Endometrial microvascular endothelial cells (primary cell): ENCODE measurements around the gene COLGALT1. TPM values are rescaled to one million over a fixed set of nuclear protein-coding genes. Genes with fewer than 3 reads are reported as not detected.
"Not testable (repeated sequence)": the region's sequence is repeated elsewhere in the genome, so short reads cannot be mapped to it uniquely, and the experiment has no call there.

Experiments used
- in situ Hi-C: cut with HindIII; loops from 2 replicates; pipeline ENCODE4 v1.10.0; 2017; ENCODE audit warnings: low sequenced_read_pairs, low pct_unique_long_range_greater_than_20kb; ENCODE audit errors: inconsistent ontology term
- total RNA-seq: library from RNA; depleted of rRNA; stranded (reverse); fragments of >200 nt; gene quantifications from one replicate; pipeline ENCODE4 v1.2.3, GENCODE V29; 2015; ENCODE audit errors: inconsistent ontology term

COLGALT1 gene
- total RNA-seq, 1 donor from 2014 or later = 79.4 TPM

DNA sequence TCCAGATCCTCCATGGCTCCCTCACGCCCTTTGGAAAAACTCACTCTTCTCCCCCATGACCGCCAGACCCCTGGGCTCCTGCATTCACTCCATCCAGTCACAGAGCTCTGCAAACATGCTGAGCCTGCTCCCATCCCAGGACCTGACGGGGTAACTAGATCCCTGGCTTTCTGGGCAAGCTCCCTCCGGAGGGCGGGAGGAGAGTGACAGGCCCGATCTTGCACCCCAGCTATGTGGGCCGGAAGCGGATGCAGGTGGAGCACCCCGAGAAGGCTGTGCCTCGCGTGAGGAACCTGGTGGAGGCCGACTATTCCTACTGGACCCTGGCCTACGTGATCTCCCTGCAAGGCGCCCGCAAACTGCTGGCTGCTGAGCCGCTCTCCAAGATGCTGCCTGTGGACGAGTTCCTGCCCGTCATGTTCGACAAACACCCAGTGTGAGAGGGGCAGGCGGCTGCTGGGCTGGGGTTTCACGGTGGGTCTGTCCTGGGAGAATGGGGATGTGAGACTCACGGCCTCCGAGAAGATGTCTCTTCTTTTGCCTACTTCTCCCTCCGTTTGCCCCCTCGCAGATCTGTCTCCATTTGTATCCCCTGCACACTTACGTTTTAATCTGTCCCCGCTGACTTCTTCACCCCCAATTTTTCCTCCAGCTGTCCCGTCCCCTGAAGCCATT is 25.2 kb downstream of the COLGALT1 start:
- in situ Hi-C loops = no loop called here

DNA sequence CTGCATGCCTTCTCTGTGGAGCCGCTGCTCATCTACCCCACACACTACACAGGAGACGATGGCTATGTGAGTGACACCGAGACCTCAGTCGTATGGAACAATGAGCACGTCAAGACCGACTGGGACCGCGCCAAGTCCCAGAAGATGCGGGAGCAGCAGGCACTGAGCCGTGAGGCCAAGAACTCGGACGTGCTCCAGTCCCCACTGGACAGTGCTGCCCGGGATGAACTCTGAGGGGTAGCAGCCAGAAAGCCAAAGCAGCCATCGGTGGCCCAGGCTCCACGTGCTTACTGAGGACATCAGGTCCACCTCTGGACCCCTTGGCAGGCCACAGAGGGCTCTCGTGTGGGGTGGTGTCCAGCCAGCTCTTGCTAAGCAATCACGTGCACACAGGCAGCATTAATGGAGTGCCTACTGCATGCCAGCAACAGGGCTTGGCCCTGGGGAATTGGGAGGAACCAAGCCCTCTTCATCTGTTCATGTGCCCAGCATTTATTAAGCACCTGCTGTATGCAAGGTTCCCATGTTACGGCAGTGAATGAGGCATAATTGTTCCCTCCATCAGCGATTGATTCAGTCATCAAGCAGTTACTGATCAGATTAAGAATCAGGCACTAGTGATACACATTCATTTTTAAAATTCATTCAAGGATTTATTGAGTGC is 25.9 kb downstream of the COLGALT1 start:
- in situ Hi-C loops = no loop called here

DNA sequence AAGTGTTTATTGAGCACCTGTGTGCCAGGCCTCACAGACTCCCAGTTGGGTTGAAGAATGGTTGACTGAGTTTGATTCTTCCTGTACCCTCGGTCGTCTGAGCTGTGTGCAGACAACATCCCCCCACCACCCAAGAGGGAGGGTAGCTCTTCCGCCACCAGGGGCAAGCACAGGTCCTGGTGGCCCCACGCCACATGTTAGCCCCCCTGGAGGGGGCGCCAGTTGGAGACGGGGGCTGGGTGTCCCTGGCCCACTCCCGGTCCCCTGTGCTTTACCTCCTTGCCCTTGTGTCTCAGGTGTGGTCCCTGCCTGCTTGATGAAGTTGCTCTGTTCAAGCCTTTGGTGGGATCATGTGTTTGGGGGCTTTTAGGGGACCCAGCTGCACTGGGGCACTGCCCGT is 27.2 kb downstream of the COLGALT1 start:
- in situ Hi-C loops = no loop called here

- in situ Hi-C loops = no loop called here
Measured at GRCh38 chr19:17584132-17584531, 28.7 kb downstream of the COLGALT1 start.

DNA sequence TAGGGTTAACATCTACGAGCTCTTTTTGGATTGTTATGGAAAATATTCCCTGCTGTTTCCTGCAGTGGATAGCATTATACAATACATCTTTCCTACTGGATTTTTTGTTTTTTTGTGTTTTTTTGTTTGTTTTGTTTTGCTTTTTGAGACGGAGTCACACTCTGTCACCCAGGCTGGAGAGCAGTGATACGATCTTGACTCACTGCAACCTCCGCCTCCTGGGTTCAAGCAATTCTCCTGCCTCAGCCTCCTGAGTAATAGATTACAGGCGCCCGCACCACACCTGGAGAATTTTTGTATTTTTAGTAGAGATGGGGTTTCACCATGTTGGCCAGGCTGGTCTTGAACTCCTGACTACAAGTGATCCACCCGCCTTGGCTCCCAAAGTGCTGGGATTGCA is 29.9 kb downstream of the COLGALT1 start:
- in situ Hi-C loops = not testable (repeated sequence)

- in situ Hi-C loops = no loop called here
Measured at GRCh38 chr19:17590866-17591265, 35.4 kb downstream of the COLGALT1 start.

DNA sequence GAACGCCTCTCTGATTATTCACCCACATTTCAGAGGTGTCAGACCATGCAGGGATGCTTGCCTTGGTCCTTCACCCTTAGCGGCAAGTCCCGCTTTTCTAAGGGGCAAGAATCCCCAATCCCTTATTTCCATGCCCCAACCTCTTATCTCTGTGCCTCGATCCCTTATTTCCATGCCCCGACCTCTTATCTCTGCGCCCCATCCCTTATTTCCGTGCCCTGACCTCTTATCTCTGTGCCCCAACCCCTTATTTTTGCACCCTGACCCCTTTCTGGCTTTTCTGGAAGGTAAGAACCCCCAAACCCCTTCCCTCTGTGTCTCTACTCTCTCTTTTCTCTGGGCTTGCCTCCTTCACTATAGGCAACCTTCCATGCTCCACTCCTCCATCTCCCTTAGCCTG is 38.8 kb downstream of the COLGALT1 start:
- in situ Hi-C loops = not testable (repeated sequence)

DNA sequence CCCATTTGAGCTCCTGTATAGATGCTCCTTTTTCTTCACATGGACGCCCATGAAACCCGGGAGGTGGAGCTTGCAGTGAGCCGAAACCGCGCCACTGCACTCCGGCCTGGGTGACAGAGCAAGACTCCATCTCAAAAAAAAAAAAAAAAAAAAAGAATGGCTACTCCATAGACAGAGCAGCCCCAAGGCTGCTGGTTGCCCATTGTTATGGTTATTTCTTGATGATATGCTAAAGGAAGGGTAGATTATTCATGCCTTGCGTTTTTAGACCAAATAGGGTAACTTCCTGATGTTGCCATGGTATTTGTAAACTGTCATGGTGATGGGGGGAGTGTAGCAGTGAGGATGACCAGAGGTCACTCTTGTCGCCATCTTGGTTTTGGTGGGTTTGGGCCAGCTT is 42.6 kb downstream of the COLGALT1 start:
- in situ Hi-C loops = not testable (repeated sequence)

DNA sequence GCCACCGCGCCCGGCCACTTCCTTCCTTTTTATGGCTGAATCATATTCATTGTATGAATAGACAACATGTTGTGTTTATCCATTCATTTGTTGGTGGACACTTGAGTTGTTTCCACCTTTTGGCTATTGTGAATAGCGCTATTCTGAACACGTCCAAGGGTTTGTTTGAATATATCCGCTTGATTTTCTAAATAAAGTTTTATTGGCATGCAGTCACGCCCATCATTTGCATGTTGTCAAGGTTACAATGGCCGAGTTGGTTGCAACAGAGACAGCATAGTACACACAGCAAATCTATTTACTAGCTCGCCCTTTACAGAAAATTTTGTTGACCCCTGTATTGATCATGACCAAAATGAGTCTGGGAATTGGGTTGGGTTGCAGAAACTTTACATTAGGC is 43.5 kb downstream of the COLGALT1 start:
- in situ Hi-C loops = no loop called here

DNA sequence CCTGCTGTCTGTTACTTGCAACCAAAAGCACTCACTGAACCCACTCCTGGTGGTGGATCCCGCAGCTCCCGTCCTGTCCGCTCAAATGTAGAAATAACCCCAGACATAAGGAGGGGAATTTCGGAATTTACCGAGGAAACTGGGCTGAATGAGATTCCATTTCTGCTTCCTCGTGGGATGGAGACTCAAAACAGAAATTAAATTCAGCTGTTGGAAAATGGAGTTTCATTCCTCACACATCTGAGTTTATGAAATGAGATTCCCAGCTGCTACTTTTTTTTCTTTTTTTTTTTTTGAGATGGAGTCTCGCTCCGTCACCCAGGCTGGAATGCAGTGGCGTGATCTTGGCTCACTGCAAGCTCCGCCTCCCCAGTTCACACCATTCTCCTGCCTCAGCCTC is 44.3 kb downstream of the COLGALT1 start:
- in situ Hi-C loops = no loop called here

DNA sequence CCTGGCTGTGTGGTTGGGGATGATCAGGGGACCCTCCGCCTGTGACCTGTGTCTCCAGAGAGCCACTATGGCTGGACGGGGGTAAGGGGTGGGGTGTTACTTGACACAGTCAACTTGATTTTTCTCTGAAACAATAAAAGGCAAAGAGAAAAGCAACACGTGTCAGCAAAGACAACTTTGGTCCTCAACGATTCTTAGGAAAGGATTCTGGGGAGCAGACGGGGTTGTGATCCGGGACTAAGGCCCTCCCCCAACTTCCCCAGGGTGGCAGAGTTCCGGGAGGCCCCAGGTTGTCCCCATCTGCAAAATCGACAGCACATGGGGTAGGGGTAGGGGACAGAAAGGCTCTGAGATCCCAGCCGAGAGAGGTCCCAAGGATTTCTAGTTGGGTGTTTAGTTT is 46.2 kb downstream of the COLGALT1 start:
- in situ Hi-C loops = no loop called here

GRCh38 chr19:17602217-17602616 is 46.8 kb downstream of the COLGALT1 start:
- in situ Hi-C loops = no loop called here

- in situ Hi-C loops = no loop called here
Measured at GRCh38 chr19:17602872-17603510, 47.5 kb downstream of the COLGALT1 start.

DNA sequence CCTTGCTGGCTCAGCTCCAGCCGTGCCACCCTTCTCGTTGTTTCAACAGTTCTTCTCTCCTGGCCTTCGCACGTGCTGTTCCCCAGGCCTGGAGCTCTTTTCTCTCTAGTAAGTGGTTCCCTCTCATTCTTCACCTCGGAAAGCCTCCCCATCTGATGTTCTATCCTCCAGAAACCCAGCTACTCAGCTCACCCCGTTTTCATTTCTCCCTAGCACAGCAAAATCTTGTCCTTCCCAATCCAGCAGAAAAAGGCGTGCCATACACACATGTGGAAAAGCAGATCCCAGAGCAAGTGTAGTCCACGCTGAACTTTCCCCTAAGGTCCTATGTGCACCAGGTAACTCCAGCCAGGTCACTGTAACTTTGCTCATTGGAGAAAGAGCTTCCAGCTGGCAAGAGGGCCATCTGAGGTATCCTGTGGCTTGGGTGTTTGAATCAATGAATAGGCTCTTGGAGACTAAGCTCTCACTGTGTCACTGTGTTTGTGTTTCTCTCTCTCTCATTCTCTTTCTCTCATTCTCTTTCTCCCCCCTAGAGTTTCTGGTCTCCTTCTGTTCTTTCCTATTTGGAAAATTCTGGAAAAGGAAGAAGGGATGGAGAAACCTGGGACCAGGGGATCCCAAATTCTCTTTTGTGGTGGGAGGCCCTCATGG is 49.0 kb downstream of the COLGALT1 start:
- in situ Hi-C loops = no loop called here

- in situ Hi-C loops = no loop called here
Measured at GRCh38 chr19:17605117-17605516, 49.7 kb downstream of the COLGALT1 start.

DNA sequence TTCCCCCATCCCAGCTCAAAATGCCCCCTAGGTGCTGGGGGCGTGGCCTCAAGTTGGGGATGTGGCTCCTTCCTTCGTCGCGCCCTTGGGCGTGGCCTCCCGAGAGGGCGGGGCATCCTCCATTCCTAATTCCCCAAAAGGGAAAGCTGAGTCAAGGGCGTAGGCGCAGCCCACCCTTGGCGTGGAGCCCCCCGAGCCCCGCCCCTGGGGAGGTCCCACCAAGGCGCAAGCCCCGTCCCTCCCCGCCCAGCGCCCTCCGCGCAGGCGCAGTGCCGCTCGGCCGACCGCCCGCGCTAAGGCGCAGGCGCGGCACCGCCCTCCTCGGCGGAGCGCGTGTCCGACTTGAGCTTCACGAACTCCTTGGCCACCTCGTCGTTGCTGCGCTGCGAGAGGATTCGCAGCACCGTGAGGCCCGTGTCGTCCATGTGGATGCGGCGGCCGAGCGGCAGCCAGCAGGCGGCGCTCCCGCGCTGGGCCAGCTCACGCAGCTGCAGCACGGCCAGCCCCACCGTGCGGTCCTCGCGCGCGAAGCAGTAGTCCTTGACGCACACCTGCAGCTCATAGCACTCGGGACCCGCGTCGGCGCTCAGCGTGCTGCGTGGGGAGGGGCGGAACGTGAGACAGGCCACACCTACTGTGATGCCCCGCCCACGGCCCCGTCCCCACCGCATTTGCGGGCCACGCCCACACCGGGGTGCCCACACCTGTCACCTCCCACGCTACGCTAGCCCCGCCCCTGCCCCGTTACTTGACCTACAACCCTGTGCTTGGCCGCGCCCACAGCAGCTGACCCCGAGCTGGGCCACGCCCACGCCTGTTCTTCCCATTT is 50.5 kb downstream of the COLGALT1 start:
- in situ Hi-C loops = no loop called here

GRCh38 chr19:17606590-17607185 is 51.2 kb downstream of the COLGALT1 start:
- in situ Hi-C loops = no loop called here

DNA sequence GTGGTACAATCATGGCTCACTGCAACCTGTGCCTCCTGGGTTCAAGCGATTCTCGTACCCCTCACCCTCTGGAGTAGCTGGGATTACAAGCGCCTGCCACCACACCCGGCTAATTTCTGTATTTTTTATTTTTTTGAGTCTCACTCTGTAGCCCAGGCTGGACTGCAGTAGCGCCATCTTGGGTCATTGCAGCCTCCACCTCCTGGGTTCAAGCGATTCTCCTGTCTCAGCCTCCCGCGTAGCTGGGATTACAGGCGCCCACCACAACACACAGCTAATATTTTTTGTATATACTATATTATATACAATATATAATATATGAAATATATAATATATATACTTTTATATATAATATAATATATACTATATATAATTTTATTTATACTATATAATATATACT is 52.5 kb downstream of the COLGALT1 start:
- in situ Hi-C loops = no loop called here

GRCh38 chr19:17610384-17610783 is 54.9 kb downstream of the COLGALT1 start:
- in situ Hi-C loops = no loop called here
